HG03060 (cell line): ENCODE results near the gene TPCN1.

ENCODE experiments used
- ATAC-seq: cut with Tn5 transposase; IDR thresholded peaks from one replicate; pipeline ENCODE4 v1.9.1; 2021; ENCODE audit warnings: low read depth, moderate number of reproducible peaks; ENCODE audit not compliant: unreplicated experiment

Gene TPCN1

DNA sequence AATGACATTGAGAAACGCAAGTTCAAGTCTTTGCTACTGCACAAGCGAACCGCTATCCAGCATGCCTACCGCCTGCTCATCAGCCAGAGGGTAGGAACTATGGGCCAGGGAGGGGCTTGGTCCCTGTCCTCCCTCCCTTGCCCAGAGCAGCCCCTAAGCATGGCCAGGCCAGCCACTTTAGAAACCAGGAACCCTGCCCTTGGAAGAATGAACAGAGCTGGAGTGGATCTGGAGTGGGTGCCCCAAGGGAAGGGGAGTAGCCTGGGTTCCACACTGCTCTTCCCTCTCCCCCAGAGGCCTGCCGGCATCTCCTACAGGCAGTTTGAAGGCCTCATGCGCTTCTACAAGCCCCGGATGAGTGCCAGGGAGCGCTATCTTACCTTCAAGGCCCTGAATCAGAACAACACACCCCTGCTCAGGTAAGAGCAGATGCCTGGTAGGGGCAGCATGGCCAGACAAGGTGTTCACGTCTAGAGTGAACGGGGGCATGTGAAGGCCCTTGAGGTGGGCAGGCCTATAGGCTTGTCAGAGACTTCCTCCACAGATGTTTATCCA is 55.8 kb downstream of the TPCN1 start:
- no peak for ATAC-seq

GRCh38 chr12:113277511-113277910 is 56.2 kb downstream of the TPCN1 start:
- no peak for ATAC-seq

GRCh38 chr12:113278141-113278540 is 56.9 kb downstream of the TPCN1 start:
- ATAC-seq = no peak

GRCh38 chr12:113278633-113279032 is 57.4 kb downstream of the TPCN1 start:
- no peak for ATAC-seq

DNA sequence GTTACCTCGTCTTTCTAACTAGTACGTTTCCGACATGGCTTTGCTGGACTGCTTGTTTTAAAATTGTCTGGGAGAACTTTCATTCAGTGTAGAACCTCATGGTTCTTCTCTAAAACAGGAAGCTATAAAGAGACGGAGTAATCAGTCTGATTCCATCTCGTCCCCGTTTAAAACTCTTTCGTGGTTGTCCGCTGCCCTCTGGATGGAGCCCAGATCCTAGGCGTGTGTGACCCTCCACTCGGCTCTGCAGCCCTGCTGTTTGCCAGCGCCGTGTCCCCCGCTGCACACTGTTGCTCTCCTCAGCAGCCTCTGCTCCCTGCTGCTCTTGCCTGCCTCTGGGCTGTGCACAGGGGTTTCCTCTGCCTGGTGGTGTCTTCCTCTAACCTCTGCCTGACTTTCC is 63.5 kb downstream of the TPCN1 start:
- ATAC-seq = no peak

GRCh38 chr12:113285679-113286610 is 64.7 kb downstream of the TPCN1 start:
- no peak for ATAC-seq

DNA sequence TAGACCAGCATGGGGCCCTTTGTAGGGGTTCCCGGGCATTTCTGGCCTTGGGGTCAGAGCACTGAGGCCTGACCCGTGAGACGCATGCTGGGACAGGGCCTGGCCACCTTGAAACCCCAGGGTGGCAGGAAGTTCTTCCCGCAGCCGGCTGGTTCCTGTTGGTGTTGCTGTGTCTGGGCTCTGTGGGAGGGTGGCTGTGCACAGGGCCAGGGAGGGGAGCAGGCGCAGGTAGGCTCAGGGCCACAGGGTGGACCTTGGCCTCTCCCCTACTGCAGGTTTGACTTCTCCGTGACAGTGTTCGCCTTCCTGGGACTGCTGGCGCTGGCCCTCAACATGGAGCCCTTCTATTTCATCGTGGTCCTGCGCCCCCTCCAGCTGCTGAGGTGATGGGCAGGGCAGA is 65.4 kb downstream of the TPCN1 start:
- ATAC-seq = no peak

GRCh38 chr12:113287146-113287898 is 66.1 kb downstream of the TPCN1 start:
- no peak for ATAC-seq

DNA sequence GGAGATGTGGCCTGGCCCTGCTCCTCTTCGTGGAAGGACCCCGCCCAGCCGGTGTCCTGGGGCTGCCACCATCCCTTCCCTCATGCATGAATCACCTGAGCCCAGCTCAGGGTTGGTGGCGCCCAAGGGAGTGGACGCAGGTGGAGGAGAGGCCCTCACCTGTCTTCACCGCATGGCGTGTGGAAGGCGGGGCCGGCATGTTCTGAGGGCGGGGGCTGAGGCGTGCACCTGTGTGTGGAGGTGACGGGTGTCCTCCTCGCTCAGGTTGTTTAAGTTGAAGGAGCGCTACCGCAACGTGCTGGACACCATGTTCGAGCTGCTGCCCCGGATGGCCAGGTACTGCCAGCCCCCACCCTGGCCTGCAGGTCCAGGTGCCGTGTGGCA is 66.6 kb downstream of the TPCN1 start:
- ATAC-seq = no peak

GRCh38 chr12:113289361-113289760 is 68.1 kb downstream of the TPCN1 start:
- no peak for ATAC-seq

DNA sequence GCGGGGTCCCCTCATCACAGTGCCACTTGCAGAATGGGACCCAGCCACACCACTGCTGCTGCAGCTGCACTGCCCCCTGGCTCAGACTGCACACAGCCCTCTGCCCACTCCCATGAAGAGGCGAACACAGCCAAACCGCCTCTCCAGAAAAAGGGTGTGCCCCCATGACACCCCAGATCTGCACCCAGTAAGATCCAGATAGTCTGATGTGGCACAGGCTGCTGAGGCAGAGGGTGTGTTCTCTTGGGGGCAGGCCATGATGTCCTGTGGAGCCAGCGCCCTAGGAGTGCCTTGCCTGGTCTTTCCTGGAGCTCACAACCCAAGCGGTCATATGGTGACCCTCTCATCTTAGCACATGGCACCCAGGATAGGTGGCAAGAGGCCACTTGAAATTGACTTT is 69.2 kb downstream of the TPCN1 start:
- no peak for ATAC-seq

DNA sequence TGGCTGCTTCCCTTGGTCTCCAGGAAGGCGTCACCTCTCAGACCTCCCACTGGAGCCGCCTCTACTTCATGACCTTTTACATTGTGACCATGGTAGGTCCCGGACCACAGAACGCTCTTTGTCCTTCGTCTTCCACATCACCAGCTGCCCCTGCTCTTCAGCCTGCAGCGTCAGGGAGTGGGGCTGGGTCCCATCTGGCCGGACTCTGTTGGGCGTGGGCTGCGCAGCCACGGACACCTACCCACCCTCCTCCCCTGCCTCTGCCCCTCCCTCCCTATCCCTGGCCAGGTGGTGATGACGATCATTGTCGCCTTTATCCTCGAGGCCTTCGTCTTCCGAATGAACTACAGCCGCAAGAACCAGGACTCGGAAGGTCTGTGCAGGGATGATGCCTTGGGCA is 70.3 kb downstream of the TPCN1 start:
- ATAC-seq = no peak

DNA sequence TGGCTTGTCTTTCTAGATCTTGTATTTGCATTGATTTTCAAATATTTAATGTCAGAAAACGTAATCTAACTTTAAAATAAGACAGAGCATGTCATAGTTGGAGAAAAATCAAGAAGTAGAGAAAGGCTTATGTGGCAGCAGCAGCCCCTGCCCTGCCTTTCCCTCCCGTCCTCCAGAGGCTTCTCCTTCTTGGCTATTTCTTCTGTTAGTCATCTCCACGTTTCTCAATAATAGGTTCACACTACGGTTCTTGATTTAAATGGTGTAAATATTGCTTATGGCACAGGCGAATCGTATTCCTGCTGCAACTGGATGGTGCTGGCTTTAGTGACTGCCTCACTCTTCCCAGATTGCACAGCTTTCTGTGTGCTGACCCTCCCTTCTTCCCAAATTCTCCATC is 70.8 kb downstream of the TPCN1 start:
- ATAC-seq = no peak

DNA sequence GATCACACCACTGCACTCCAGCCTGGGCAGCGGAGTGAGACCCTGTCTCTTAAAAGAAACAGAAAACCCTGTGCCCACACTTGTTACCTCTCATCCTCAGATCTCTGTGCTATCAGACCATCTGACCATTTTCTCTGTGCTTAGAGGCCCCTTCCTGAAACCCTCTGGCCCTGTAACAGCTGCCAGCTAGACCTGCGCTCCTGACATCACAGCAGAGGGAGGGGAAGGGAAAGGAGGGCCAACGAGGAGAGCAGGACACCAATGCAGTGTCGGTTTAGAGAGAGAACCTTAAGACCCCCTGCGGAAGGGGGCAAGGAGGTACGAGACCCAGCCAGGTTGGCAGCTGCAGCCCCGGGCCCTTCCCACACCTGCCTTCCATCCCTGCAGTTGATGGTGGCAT is 71.3 kb downstream of the TPCN1 start:
- ATAC-seq = no peak

DNA sequence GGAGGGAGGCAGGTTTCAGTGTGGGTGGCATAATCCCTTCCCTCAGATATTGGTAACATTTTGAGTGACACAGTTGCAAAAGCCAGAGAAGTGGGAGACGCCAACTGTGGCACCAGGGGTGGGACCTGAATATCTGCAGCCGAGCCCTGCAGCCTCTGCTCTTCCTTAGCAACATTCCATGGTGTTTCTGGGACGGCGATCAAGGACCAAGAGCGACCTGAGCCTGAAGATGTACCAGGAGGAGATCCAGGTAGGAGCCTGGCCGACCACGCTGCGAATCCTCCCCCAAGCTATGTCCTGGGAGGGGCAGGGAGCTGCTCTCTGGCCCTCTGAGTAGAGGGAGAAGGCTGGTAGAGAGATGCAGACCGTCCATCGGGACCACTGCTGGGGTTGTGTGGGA is 71.8 kb downstream of the TPCN1 start:
- ATAC-seq = no peak

DNA sequence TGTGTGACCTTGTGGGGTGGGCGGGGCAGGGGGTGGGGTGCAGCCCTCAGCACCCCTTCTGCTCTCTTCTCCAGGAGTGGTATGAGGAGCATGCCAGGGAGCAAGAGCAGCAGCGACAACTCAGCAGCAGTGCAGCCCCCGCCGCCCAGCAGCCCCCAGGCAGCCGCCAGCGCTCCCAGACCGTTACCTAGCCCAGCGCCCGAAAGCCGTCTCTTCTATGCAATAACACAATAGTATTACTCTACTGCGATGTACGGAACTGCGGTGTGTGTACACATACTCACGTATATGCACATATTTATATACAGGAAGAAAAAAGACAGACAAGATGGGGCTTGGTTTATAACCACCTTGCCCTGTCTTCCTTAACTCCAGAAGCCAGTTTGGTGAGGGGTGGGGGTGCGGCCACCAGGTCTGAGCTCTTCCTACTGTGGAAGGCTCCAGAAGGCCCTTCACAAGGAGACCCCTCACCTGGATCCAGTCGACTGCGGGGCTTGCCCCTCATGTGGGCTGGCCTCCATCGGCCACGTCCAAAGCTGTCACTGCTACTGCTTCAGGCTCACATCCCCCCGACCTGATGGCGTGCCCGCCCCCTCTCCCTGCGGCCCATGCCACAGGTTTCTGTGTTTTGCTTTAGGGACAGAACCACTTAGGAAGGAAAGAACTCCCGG is 74.8 kb downstream of the TPCN1 start:
- no peak for ATAC-seq

- ATAC-seq = no peak
Measured at GRCh38 chr12:113296557-113297213, 75.4 kb downstream of the TPCN1 start.

DNA sequence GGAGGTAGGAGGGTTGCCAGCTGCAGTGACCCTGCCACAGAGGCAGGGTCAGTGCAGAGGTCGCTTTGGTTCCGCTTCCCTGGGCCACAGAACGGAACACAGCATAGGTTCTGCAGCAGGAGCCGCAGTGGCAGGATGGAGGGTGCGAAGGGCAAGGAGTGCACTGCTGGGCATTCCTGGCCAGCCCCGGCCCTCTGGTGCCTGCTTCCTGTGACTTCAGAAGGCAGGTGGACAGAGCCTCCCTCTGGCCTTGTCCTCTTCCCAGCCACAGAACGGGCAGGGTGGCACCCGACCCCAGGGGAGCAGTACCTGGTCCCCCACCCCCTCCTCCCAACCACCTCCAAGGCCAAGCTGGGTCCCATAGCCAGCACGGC is 75.9 kb downstream of the TPCN1 start:
- ATAC-seq = no peak

- no peak for ATAC-seq
Measured at GRCh38 chr12:113297621-113298471, 76.6 kb downstream of the TPCN1 start.

DNA sequence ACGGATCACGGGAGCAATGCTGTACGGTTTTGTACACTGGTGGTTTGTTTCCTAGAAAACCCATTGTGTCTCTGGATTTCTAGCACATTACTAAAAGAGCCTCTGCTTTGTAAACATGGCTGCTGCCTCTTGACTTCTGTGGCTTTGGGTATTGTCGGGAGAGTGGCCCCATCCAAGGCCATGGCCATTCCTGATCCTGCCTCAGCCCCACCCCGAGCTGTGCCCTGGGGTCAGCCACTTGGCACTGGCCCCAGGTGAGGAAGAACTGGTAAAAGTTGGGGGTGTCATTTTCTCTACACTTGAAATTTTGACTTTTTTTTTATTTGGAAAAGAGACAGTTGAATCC is 77.2 kb downstream of the TPCN1 start:
- no peak for ATAC-seq
